NT2/D1 (cell line): ENCODE data around the gene CHD1.
A peak's percentile ranks its signal among the peaks of the same experiment; 100 is the strongest.

Experiments
- DNase-seq: peaks from one replicate; pipeline ENCODE4 v3.0.0-alpha.2; 2011; ENCODE audit warnings: low read depth, low spot score
- H3K27me3 ChIP-seq: 2 replicates; pipeline ENCODE4 v1.6.0; 2011; ENCODE audit warnings: mild to moderate bottlenecking; ENCODE audit not compliant: insufficient read length, insufficient read depth
- H3K36me3 ChIP-seq: 2 replicates; pipeline ENCODE4 v1.6.1; 2011; ENCODE audit warnings: mild to moderate bottlenecking, low read length, mixed read lengths; ENCODE audit not compliant: insufficient read depth, insufficient read length
- H3K4me1 ChIP-seq: 2 replicates; pipeline ENCODE4 v1.5.1; 2011; ENCODE audit not compliant: insufficient read depth, insufficient read length
- H3K4me3 ChIP-seq: 2 replicates; pipeline ENCODE4 v1.5.1; 2011; ENCODE audit warnings: low read depth; ENCODE audit not compliant: insufficient read length
- H3K9ac ChIP-seq: 2 replicates; pipeline ENCODE4 v1.6.0; 2011; ENCODE audit warnings: low read depth; ENCODE audit not compliant: insufficient read length
- H3K9me3 ChIP-seq: 2 replicates; pipeline ENCODE4 v1.5.1; 2011; ENCODE audit warnings: mild to moderate bottlenecking, low read length; ENCODE audit not compliant: insufficient read depth
- SUZ12 ChIP-seq: IDR thresholded peaks from 2 replicates; pipeline ENCODE4 v1.6.1; 2011; ENCODE audit not compliant: insufficient read length, insufficient read depth; ENCODE audit errors: extremely low read depth
- YY1 ChIP-seq: IDR thresholded peaks from 2 replicates; pipeline ENCODE4 v1.6.1; 2011; ENCODE audit not compliant: insufficient read length, insufficient read depth
- ZNF274 ChIP-seq: IDR thresholded peaks from 2 replicates; pipeline ENCODE4 v1.6.1; 2011; ENCODE audit warnings: mild to moderate bottlenecking, low read depth, low read length

Gene CHD1

DNA sequence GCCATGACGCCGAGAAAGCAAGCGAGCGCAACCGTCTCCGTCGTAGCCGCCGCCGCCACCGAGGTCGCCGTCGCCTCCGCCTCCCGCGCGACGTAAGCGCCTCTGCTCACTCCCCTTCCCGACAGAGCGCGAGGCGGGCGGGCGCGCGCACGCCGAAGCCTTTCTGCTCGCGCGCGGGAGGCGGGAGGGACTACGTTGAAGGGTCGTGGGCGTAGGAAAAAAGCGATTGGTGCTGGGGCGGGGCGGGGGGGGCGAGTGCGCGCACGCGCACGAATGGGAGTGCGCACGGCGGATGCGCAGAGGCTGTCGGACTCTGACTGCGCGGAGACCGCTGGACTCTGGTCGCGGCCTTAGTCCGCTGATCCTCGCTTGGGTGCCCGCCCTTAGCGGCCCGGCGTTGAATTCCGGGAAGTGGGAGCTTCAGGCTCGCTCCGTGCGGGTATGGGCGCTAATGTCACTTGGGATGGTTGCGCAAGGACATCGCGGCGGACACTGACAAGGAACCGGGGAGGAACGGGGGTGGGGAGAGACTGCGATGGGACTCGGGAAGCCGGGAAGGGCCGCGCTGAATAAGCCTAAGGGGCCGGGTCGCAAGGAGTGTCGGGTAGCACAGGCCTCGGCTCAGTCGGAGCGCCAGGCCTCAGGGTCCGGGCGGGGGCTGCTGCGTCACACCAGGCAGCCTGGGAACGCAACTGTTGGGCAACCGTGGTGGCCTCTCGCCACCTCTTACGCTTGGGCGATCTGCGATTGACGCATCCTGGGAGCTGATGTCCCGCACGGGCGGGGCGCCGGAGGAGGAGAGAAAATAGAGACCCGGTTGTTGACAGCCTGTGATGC lies at the start of gene CHD1:
CHD1 (minus strand) TSS at position 135 of the 837 bp plus-strand sequence. CDS start 2,621 bp downstream, outside the sequence.
- H3K4me3 ChIP-seq: peak within 1 kb of the TSS; percentile 79
- H3K27me3 ChIP-seq: no peaks in the 10 kb centered on the region
- H3K36me3 ChIP-seq: peaks cover 26% of the 10 kb centered on the region
- DNase-seq: peak; percentile 86
- H3K9ac ChIP-seq: peak within 1 kb of the TSS; percentile 93
- H3K9me3 ChIP-seq: no peaks in the 10 kb centered on the region
- TF ChIP-seq ZNF274 (no peak), SUZ12 (no peak), YY1 (no peak)
- H3K4me1 ChIP-seq: no peaks in the 10 kb centered on the region

GRCh38 chr5:98978528-98978927 lies 49.7 kb upstream of the CHD1 start:
- H3K27me3 ChIP-seq: no peaks in the 10 kb centered on the region
- H3K36me3 ChIP-seq: no peaks in the 10 kb centered on the region
- no peak overlapping the region for H3K4me3 ChIP-seq
- no peaks in the 10 kb centered on the region for H3K4me1 ChIP-seq
- no peaks in the 10 kb centered on the region for H3K9me3 ChIP-seq
- H3K9ac ChIP-seq: no peak overlapping the region
- TF ChIP-seq YY1 (no peak), ZNF274 (no peak), SUZ12 (no peak)
- no peak for DNase-seq

GRCh38 chr5:98977723-98978122 lies 48.9 kb upstream of the CHD1 start:
- TF ChIP-seq YY1: no peak
- no peak for TF ChIP-seq ZNF274
- Histone ChIP-seq H3K4me1 (no peaks in the 10 kb centered on the region), H3K9ac (no peak overlapping the region), H3K9me3 (no peaks in the 10 kb centered on the region), H3K4me3 (no peak overlapping the region), H3K27me3 (no peaks in the 10 kb centered on the region), H3K36me3 (no peaks in the 10 kb centered on the region)
- DNase-seq: no peak

- H3K4me3 ChIP-seq: no peak overlapping the region
- no peaks in the 10 kb centered on the region for H3K36me3 ChIP-seq
- H3K9me3 ChIP-seq: no peaks in the 10 kb centered on the region
- H3K9ac ChIP-seq: no peak overlapping the region
- no peak for TF ChIP-seq SUZ12
- TF ChIP-seq YY1: no peak
- TF ChIP-seq ZNF274: no peak
- H3K27me3 ChIP-seq: no peaks in the 10 kb centered on the region
- no peaks in the 10 kb centered on the region for H3K4me1 ChIP-seq
- no peak for DNase-seq
Measured at GRCh38 chr5:98975682-98976407, 47.0 kb upstream of the CHD1 start.

- no peak overlapping the region for H3K9ac ChIP-seq
- no peaks in the 10 kb centered on the region for H3K4me1 ChIP-seq
- H3K27me3 ChIP-seq: no peaks in the 10 kb centered on the region
- TF ChIP-seq ZNF274 (no peak), YY1 (no peak), SUZ12 (no peak)
- no peak for DNase-seq
- no peaks in the 10 kb centered on the region for H3K36me3 ChIP-seq
- H3K9me3 ChIP-seq: no peaks in the 10 kb centered on the region
- H3K4me3 ChIP-seq: no peak overlapping the region
Measured at GRCh38 chr5:98975223-98975622, 46.4 kb upstream of the CHD1 start.

- H3K9me3 ChIP-seq: peaks cover 15% of the 10 kb centered on the region
- H3K4me1 ChIP-seq: no peaks in the 10 kb centered on the region
- no peak overlapping the region for H3K9ac ChIP-seq
- no peak for DNase-seq
- TF ChIP-seq YY1: no peak
- TF ChIP-seq ZNF274: no peak
- no peak for TF ChIP-seq SUZ12
- H3K4me3 ChIP-seq: no peak overlapping the region
- no peaks in the 10 kb centered on the region for H3K36me3 ChIP-seq
- H3K27me3 ChIP-seq: no peaks in the 10 kb centered on the region
Measured at GRCh38 chr5:98969400-98969799, 40.6 kb upstream of the CHD1 start.

GRCh38 chr5:98968056-98968564 lies 39.3 kb upstream of the CHD1 start:
- no peak for DNase-seq
- H3K9ac ChIP-seq: no peak overlapping the region
- no peaks in the 10 kb centered on the region for H3K36me3 ChIP-seq
- H3K27me3 ChIP-seq: no peaks in the 10 kb centered on the region
- no peaks in the 10 kb centered on the region for H3K4me1 ChIP-seq
- peaks cover 15% of the 10 kb centered on the region for H3K9me3 ChIP-seq
- TF ChIP-seq ZNF274 (no peak), YY1 (no peak), SUZ12 (no peak)
- no peak overlapping the region for H3K4me3 ChIP-seq
